ENCODE data around the gene NMNAT3.

- TF ChIP-seq POLR2A (IDR thresholded peaks at IDR 0.05; ENCODE audit: low read depth, low read length) (no peak), POLR2AphosphoS5 (IDR thresholded peaks at IDR 0.05; ENCODE audit: low read depth, low read length) (no peak)
Observed at GRCh38 chr3:139533781-139534454, 143.9 kb downstream of the NMNAT3 start.
